Transverse colon (tissue), 4 donors: ENCODE results near the gene CCDC88B. TPM values are rescaled to one million over a fixed set of nuclear protein-coding genes. Genes with fewer than 3 reads are reported as not detected.

Source experiments
- DNase-seq: peaks from one replicate; pipeline ENCODE4 v3.0.0-alpha.2; 2019
- H3K27ac ChIP-seq, 4 donors: fragments of 200-600 bp; sonication (generic); 2 replicates each; pipeline ENCODE4 v1.5.1; 2016 to 2018; ENCODE audit warnings: inconsistent platforms in 4 of 4
- H3K27me3 ChIP-seq: fragments of 200-600 bp; sonication (generic); 2 replicates; pipeline ENCODE4 v1.5.1; 2017; ENCODE audit warnings: inconsistent platforms
- H3K36me3 ChIP-seq, 4 donors: fragments of 200-600 bp; sonication (generic); 2 replicates each; pipeline ENCODE4 v1.5.1; 2017 to 2019; ENCODE audit warnings: inconsistent platforms in 4 of 4
- H3K4me1 ChIP-seq, 4 donors: fragments of 200-600 bp; sonication (generic); 2 replicates each; pipeline ENCODE4 v1.5.1; 2017 to 2020; ENCODE audit warnings: inconsistent platforms in 4 of 4
- H3K4me3 ChIP-seq, 4 donors: fragments of 200-600 bp; sonication (generic); 1 replicate in 1 of 4; 2 replicates in 3 of 4; pipeline versions ENCODE4 v1.5.1 to v1.6.1; 2017 to 2019; ENCODE audit warnings: inconsistent platforms in 4 of 4
- H3K9me3 ChIP-seq, 2 donors: fragments of 200-600 bp; sonication (generic); 2 replicates each; pipeline ENCODE4 v1.5.1; 2017 to 2019; ENCODE audit warnings: inconsistent platforms in 2 of 2
- EP300 ChIP-seq: sonication (generic); formaldehyde crosslinking; IDR thresholded peaks from one replicate; pipeline ENCODE4 v1.6.1; 2017; ENCODE audit warnings: antibody characterized with exemption, low read depth
- POLR2A ChIP-seq: fragments of 450-650 bp; IDR thresholded peaks from one replicate; pipeline ENCODE4 v1.6.1; 2016; ENCODE audit warnings: antibody characterized with exemption, mild to moderate bottlenecking, moderate library complexity
- POLR2AphosphoS5 ChIP-seq, 3 donors: sonication (generic); formaldehyde crosslinking; IDR thresholded peaks; one replicate each; pipeline ENCODE4 v1.6.1; 2016; ENCODE audit warnings: antibody characterized with exemption in 3 of 3
- WGBS, 2 donors: methylation state at CpG; one replicate each; pipeline ENCODE4 v1.1.5; 2018; ENCODE audit warnings: low coverage in 1 of 2; 5-methylcytosine and 5-hydroxymethylcytosine counted together
- in situ Hi-C, 4 donors: fragments of 200-750 bp; cut with MboI; loops; one replicate each; pipeline versions ENCODE4 v1.15.0 to v1.15.1; 2017; ENCODE audit warnings: low sequenced_read_pairs in 3 of 4, low pct_ligation_motif_present in 1 of 4, low pct_unique_long_range_greater_than_20kb in 1 of 4
- intact Hi-C: fragments of 100-400 bp; cut with DNase I; formaldehyde crosslinking; loops from one replicate; pipeline ENCODE4 v1.15.1; 2023; ENCODE audit warnings: low total_unique reads
- total RNA-seq, 4 donors: library from RNA; depleted of rRNA; stranded (reverse); fragments of >200 nt; gene quantifications; one replicate each; pipeline ENCODE4 v1.1.0, GENCODE V29; 2016
- TF ChIP-seq, protein P1 (sequence below), 5 experiments: fragments of 200-600 bp in 3 of 5; fragments of 450-650 bp in 2 of 5; sonication (generic) in 3 of 5; IDR thresholded peaks; 1 replicate in 2 of 5; 2 replicates in 3 of 5; pipeline ENCODE4 v1.5.1; 2016 to 2017; ENCODE audit warnings: antibody characterized with exemption in 5 of 5, inconsistent platforms in 3 of 5, mild to moderate bottlenecking in 2 of 5, moderate library complexity in 1 of 5

The CCDC88B gene
- total RNA-seq, 4 donors from 2014 or later = 24.8 to 203 (median 47.1) TPM

DNA sequence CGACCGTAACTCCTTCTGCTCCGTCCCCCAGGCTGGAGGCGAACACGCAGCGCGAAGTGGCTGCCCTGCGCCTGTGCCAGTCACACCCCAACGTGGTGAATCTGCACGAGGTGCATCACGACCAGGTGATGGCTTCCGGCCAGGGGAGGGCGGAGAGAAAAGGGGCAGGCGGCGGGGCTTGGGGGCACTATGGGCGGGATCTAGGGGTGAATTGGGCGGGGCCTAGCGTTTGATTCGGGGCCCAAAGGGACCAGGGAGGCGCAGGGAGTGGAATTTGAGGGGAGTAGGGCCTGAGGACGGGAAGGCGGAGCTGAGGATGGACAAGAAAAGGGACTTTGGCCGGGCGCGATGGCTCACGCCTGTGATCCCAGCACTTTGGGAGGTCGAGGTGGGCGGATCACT is 28.7 kb downstream of the CCDC88B start:
- Histone ChIP-seq H3K36me3 (peaks cover 0 to 37% (median 15%) of the 10 kb centered on the region in 4 donors), H3K27ac (no peak overlapping the region), H3K9me3 (no peaks in the 10 kb centered on the region), H3K4me1 (peaks cover 0 to 4% (median 2%) of the 10 kb centered on the region in 4 donors), H3K27me3 (no peaks in the 10 kb centered on the region), H3K4me3 (no peak overlapping the region)
- TF ChIP-seq, protein P1, sequence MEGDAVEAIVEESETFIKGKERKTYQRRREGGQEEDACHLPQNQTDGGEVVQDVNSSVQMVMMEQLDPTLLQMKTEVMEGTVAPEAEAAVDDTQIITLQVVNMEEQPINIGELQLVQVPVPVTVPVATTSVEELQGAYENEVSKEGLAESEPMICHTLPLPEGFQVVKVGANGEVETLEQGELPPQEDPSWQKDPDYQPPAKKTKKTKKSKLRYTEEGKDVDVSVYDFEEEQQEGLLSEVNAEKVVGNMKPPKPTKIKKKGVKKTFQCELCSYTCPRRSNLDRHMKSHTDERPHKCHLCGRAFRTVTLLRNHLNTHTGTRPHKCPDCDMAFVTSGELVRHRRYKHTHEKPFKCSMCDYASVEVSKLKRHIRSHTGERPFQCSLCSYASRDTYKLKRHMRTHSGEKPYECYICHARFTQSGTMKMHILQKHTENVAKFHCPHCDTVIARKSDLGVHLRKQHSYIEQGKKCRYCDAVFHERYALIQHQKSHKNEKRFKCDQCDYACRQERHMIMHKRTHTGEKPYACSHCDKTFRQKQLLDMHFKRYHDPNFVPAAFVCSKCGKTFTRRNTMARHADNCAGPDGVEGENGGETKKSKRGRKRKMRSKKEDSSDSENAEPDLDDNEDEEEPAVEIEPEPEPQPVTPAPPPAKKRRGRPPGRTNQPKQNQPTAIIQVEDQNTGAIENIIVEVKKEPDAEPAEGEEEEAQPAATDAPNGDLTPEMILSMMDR (IDR thresholded peaks at IDR 0.05) = no peak
- TF ChIP-seq POLR2A (no peak), EP300 (no peak), POLR2AphosphoS5 (IDR thresholded peaks at IDR 0.05) (no peak)
- no peak for DNase-seq
- intact Hi-C loops = no loop called here
- in situ Hi-C loops = no loop called here
- 92% methylated on average over 28 of the region's 28 CpGs; no CpG with 5 or more reads in 1 of the 2 donors for WGBS, 2 donors

DNA sequence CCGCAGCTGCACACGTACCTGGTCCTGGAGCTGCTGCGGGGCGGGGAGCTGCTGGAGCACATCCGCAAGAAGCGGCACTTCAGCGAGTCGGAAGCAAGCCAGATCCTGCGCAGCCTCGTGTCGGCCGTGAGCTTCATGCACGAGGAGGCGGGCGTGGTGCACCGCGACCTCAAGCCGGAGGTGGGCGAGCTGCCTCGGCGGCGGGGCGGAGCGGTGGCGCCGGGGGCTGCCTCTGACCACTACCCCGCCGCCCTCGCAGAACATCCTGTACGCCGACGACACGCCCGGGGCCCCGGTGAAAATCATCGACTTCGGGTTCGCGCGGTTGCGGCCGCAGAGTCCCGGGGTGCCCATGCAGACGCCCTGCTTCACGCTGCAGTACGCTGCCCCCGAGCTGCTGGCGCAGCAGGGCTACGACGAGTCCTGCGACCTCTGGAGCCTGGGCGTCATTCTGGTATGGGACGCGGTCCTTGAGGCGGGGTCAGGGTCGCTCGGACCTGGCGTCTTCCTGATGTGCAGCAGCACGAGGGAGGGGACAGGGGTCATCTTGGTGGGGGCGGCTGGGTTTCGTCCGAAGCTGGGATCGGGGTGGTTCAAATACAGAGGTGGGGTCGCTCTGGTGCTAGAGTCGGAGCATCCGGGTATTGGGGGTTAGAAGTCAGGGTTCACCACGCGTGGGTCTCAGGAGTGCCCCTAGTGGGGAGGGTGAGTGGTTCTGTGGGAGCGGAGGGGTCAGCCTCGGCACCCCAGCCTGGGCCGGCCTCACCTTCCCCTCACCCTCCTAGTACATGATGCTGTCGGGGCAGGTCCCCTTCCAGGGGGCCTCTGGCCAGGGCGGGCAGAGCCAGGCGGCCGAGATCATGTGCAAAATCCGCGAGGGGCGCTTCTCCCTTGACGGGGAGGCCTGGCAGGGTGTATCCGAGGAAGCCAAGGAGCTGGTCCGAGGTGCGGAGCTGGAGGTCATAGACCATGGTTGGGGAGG is 29.7 kb downstream of the CCDC88B start:
- no peak for DNase-seq
- no peak for TF ChIP-seq EP300
- TF ChIP-seq, protein P1 (IDR thresholded peaks at IDR 0.05) = no peak
- TF ChIP-seq POLR2AphosphoS5 (IDR thresholded peaks at IDR 0.05) = no peak
- no peak for TF ChIP-seq POLR2A
- in situ Hi-C loops (no loop called here), intact Hi-C loops (no loop called here)
- peaks cover 0 to 37% (median 15%) of the 10 kb centered on the region in 4 donors for H3K36me3 ChIP-seq
- H3K9me3 ChIP-seq = no peaks in the 10 kb centered on the region
- no peaks in the 10 kb centered on the region for H3K27me3 ChIP-seq
- 96% methylated on average over 80 of the region's 82 CpGs; no CpG with 5 or more reads in 1 of the 2 donors for WGBS, 2 donors
- no peak overlapping the region for H3K27ac ChIP-seq
- peaks cover 0 to 4% (median 2%) of the 10 kb centered on the region in 4 donors for H3K4me1 ChIP-seq
- no peak overlapping the region for H3K4me3 ChIP-seq

DNA sequence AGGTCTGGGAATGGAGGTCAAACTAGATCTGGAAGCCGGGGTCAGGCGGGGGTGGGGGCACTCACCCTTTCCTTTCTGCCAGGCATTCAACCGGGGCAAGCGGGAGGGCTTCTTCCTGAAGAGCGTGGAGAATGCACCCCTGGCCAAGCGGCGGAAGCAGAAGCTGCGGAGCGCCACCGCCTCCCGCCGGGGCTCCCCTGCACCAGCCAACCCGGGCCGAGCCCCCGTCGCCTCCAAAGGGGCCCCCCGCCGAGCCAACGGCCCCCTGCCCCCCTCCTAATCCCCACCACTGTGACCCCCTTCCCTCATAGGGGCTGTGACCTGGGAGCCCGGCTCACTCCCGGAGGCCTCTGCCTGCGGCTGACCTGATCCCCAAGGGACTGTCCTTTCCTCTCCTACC is 31.2 kb downstream of the CCDC88B start:
- in situ Hi-C loops = no loop called here

DNA sequence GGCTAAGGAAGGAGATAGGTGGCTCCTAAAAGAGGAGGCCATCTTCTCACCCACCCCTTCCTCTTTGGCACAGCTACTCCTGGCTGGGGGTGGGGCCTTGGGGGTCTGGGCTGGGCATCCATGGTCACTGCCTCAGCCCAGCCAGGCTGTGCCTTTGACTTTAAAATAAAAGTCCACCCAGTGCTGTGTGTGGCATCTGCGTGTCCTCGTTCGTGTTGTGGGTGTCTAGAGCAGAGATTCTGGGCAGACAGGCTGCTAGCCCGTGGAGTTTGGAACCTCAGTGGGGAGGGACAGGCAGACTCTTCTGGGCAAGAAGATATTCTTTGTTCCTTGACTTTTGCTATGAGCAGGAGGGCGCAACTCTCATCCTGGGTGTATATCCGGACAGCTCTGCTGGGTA is 32.0 kb downstream of the CCDC88B start:
- in situ Hi-C loops = no loop called here

More for the DNA sequence above, 31.2 kb downstream of the CCDC88B start:
- Histone ChIP-seq H3K27me3 (no peaks in the 10 kb centered on the region), H3K9me3 (no peaks in the 10 kb centered on the region), H3K36me3 (peaks cover 0 to 31% (median 12%) of the 10 kb centered on the region in 4 donors), H3K4me1 (peaks cover 0 to 4% (median 2%) of the 10 kb centered on the region in 4 donors), H3K4me3 (no peak overlapping the region), H3K27ac (no peak overlapping the region)
- TF ChIP-seq POLR2AphosphoS5 (IDR thresholded peaks at IDR 0.05) = no peak
- no peak for TF ChIP-seq EP300
- TF ChIP-seq, protein P1 (IDR thresholded peaks at IDR 0.05) = no peak
- TF ChIP-seq POLR2A = no peak
- intact Hi-C loops = no loop called here
- WGBS, 2 donors = 85 to 100% methylated on average over 2 to 15 of the region's 22 CpGs
- DNase-seq = no peak

More for the DNA sequence above, 32.0 kb downstream of the CCDC88B start:
- Histone ChIP-seq H3K27ac (no peak overlapping the region), H3K4me1 (peaks cover 0 to 4% (median 2%) of the 10 kb centered on the region in 4 donors), H3K9me3 (no peaks in the 10 kb centered on the region), H3K4me3 (no peak overlapping the region), H3K27me3 (no peaks in the 10 kb centered on the region), H3K36me3 (peaks cover 0 to 23% (median 11%) of the 10 kb centered on the region in 4 donors)
- intact Hi-C loops = no loop called here
- 80 to 94% methylated on average over 1 to 6 of the region's 6 CpGs for WGBS, 2 donors
- TF ChIP-seq, protein P1 (IDR thresholded peaks at IDR 0.05) = no peak
- TF ChIP-seq POLR2AphosphoS5 (IDR thresholded peaks at IDR 0.05) (no peak), POLR2A (no peak), EP300 (no peak)
- no peak for DNase-seq
